Liver (tissue), 9 donors: ENCODE data around the gene COL4A3. TPM values are rescaled to one million over a fixed set of nuclear protein-coding genes. Genes with fewer than 3 reads are reported as not detected.

Experiments used
- DNase-seq: peaks from one replicate; pipeline ENCODE4 v3.0.0-alpha.2; 2017; ENCODE audit warnings: low spot score
- H3K27ac ChIP-seq, 2 donors: one replicate each; pipeline ENCODE4 v1.7.0; 2013; ENCODE audit warnings: inconsistent platforms in 2 of 2, low read length in 2 of 2, control low read depth in 1 of 2, low read depth in 1 of 2, mild to moderate bottlenecking in 1 of 2
- H3K27me3 ChIP-seq, 4 donors: one replicate each; pipeline versions ENCODE4 v1.6.1 to v1.7.0; 2013; ENCODE audit warnings: low read length in 3 of 4, inconsistent platforms in 1 of 4, mild to moderate bottlenecking in 1 of 4, moderate library complexity in 1 of 4; ENCODE audit not compliant: control insufficient read depth in 4 of 4, insufficient read depth in 4 of 4
- H3K36me3 ChIP-seq, 4 donors: one replicate each; pipeline versions ENCODE4 v1.6.1 to v1.7.0; 2013; ENCODE audit warnings: low read length in 3 of 4, mild to moderate bottlenecking in 3 of 4, low read depth in 1 of 4, moderate library complexity in 1 of 4; ENCODE audit not compliant: control insufficient read depth in 4 of 4, insufficient read depth in 3 of 4
- H3K4me1 ChIP-seq, 4 donors: one replicate each; pipeline versions ENCODE4 v1.6.1 to v1.7.0; 2013; ENCODE audit warnings: low read length in 3 of 4, mild to moderate bottlenecking in 3 of 4, moderate library complexity in 1 of 4; ENCODE audit not compliant: control insufficient read depth in 4 of 4, insufficient read depth in 4 of 4
- H3K4me3 ChIP-seq, 3 donors: one replicate each; pipeline versions ENCODE4 v1.6.1 to v1.7.0; 2013; ENCODE audit warnings: low read length in 3 of 3, control low read depth in 1 of 3, low read depth in 1 of 3, mild to moderate bottlenecking in 1 of 3
- H3K9ac ChIP-seq, 2 donors: one replicate each; pipeline ENCODE4 v1.7.0; 2013; ENCODE audit warnings: low read length in 2 of 2, mild to moderate bottlenecking in 2 of 2, moderate library complexity in 2 of 2, control low read depth in 1 of 2, low read depth in 1 of 2
- H3K9me3 ChIP-seq, 4 donors: one replicate each; pipeline versions ENCODE4 v1.6.1 to v1.7.0; 2013; ENCODE audit warnings: low read length in 3 of 4; ENCODE audit not compliant: control insufficient read depth in 4 of 4
- EGR1 ChIP-seq, 2 donors: IDR thresholded peaks; 2 replicates each; pipeline ENCODE4 v1.6.1; 2016 to 2018; ENCODE audit warnings: antibody characterized with exemption in 2 of 2, low read depth in 2 of 2
- FOXA1 ChIP-seq: IDR thresholded peaks from 2 replicates; pipeline ENCODE4 v1.6.1; 2016; ENCODE audit warnings: antibody characterized with exemption
- FOXA2 ChIP-seq: IDR thresholded peaks from 2 replicates; pipeline ENCODE4 v1.6.1; 2016; ENCODE audit warnings: antibody characterized with exemption
- GABPA ChIP-seq, 2 donors: IDR thresholded peaks in 1 of 2; conservative IDR thresholded peaks in 1 of 2; 2 replicates each; pipeline ENCODE4 v1.6.1; 2016; ENCODE audit warnings: antibody characterized with exemption in 2 of 2, mild to moderate bottlenecking in 1 of 2, moderate library complexity in 1 of 2
- HNF4A ChIP-seq, 2 donors: conservative IDR thresholded peaks; 2 replicates each; pipeline ENCODE4 v1.6.1; 2016; ENCODE audit warnings: antibody characterized with exemption in 2 of 2, mild to moderate bottlenecking in 2 of 2
- HNF4G ChIP-seq: IDR thresholded peaks from 2 replicates; pipeline ENCODE4 v1.6.1; 2016; ENCODE audit warnings: antibody characterized with exemption
- SP1 ChIP-seq: IDR thresholded peaks from 2 replicates; pipeline ENCODE4 v1.6.1; 2018; ENCODE audit warnings: antibody characterized with exemption, mild to moderate bottlenecking
- TAF1 ChIP-seq: conservative IDR thresholded peaks from 2 replicates; pipeline ENCODE4 v1.6.1; 2016; ENCODE audit warnings: antibody characterized with exemption, mild to moderate bottlenecking
- YY1 ChIP-seq: IDR thresholded peaks from 2 replicates; pipeline ENCODE4 v1.6.1; 2016; ENCODE audit warnings: antibody characterized with exemption, mild to moderate bottlenecking
- WGBS: extraction: QIAGEN DNeasy Blood & Tissue Kit; methylation state at CpG from one replicate; pipeline ENCODE4 v1.1.7; 2013; 5-methylcytosine and 5-hydroxymethylcytosine counted together
- polyA plus RNA-seq, 2 donors: library from polyadenylated mRNA; stranded (reverse) in 1 of 2; unstranded in 1 of 2; fragments of 200-250 nt in 1 of 2; fragments of >200 nt in 1 of 2; fragmentation: Nextera tagmentation in 1 of 2; extraction: Ambion mirVana in 1 of 2; gene quantifications; one replicate each; pipeline versions ENCODE4 v1.2.1 to v1.2.3, GENCODE V29; 2013 to 2015
- total RNA-seq, 2 donors: library from RNA; depleted of rRNA; stranded (reverse); fragments of >200 nt; gene quantifications; one replicate each; pipeline ENCODE4 v1.2.3, GENCODE V29; 2014
- TF ChIP-seq, protein P1 (sequence below): IDR thresholded peaks from 2 replicates; pipeline ENCODE4 v1.6.1; 2016; ENCODE audit warnings: antibody characterized with exemption
- TF ChIP-seq, protein P2 (sequence below): IDR thresholded peaks from 2 replicates; pipeline ENCODE4 v1.6.1; 2016; ENCODE audit warnings: antibody characterized with exemption
- TF ChIP-seq, protein P3 (sequence below): fragments of 150-350 bp; IDR thresholded peaks from 2 replicates; pipeline ENCODE4 v1.5.1; 2017; ENCODE audit warnings: improper control_type of control experiment, low read depth, low read length; ENCODE audit not compliant: missing input control
- TF ChIP-seq, protein P4 (sequence below): IDR thresholded peaks from 2 replicates; pipeline ENCODE4 v1.6.1; 2016; ENCODE audit warnings: antibody characterized with exemption
- TF ChIP-seq, protein P5 (sequence below): IDR thresholded peaks from 2 replicates; pipeline ENCODE4 v1.6.1; 2016; ENCODE audit warnings: antibody characterized with exemption, mild to moderate bottlenecking
- donor health status: healthy.
- donor health status: healthy.
- donor health status: healthy.
- donor health status: healthy.
- donor health status: healthy.

The COL4A3 gene
- total and polyA plus RNA-seq, 4 donors: 0.05 to 2.3 (median 0.35) TPM

DNA sequence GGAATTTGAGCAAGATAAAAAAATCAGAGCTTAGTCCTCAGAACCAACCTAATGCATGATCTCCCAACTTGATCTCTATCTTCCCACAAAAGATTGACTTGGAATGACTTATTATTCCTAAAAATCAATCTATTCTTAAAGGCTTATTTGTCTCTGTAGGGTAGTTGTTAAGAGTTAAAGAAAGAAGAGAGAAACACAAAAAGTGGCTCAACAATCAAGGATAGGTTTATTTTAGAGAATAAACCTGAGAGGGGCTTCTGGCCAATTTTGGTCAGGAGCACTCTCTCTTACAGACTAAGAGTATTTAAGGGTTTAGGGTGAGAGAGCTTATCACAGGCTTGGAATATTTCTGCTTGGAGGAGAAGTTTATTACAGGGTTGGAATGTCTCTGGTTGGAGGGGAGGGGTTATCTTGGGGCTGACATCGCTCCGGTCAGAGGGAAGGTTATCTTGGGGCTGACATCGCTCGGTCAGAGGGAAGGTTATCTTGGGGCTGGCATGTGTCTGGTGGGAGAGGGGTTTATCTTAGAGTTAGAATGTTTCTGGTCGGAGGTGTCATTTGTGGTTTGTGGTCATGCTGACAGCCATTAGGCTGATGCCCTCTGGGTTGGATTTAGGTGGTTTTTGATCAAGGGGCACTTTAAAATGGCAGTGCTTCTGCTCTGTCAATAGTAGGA is 158.2 kb downstream of the COL4A3 start:
- no peak overlapping the region for H3K4me3 ChIP-seq
- TF ChIP-seq, protein P1, sequence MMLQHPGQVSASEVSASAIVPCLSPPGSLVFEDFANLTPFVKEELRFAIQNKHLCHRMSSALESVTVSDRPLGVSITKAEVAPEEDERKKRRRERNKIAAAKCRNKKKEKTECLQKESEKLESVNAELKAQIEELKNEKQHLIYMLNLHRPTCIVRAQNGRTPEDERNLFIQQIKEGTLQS: no peak
- peaks cover 2 to 21% (median 13%) of the 10 kb centered on the region in 4 donors for H3K4me1 ChIP-seq
- no peak overlapping the region for H3K27ac ChIP-seq
- H3K36me3 ChIP-seq: no peaks in the 10 kb centered on the region
- no peak for DNase-seq
- H3K9me3 ChIP-seq: peaks cover 0 to 1% (median 0%) of the 10 kb centered on the region in 4 donors
- H3K9ac ChIP-seq: no peak overlapping the region
- H3K27me3 ChIP-seq: no peaks in the 10 kb centered on the region
- WGBS: 85% methylated on average over 5 of the region's 5 CpGs

DNA sequence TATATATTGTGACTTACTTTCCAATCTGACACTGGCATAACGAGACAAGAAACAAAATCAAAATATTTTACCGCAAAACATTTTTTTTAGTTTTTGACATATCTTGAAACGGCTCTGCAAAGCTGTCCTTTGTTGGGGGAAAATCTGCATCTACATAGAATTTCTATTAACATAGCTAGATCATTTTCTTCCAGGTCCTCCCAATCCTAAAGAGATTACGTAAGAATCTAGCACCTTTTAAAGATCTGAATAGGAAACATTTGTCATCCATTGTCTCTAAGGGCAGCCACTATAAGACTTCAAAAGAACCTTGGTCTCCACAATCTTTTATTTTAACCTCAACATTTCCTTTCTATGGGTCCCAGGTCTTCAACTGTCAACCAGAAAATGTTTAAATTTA is 159.4 kb downstream of the COL4A3 start:
- H3K4me3 ChIP-seq: no peak overlapping the region
- no peaks in the 10 kb centered on the region for H3K36me3 ChIP-seq
- WGBS: 98% methylated on average over 4 of the region's 4 CpGs
- no peak overlapping the region for H3K9ac ChIP-seq
- TF ChIP-seq TAF1 (no peak), HNF4A (conservative IDR thresholded peaks at IDR 0.05) (no peak), SP1 (no peak)
- TF ChIP-seq, protein P2, sequence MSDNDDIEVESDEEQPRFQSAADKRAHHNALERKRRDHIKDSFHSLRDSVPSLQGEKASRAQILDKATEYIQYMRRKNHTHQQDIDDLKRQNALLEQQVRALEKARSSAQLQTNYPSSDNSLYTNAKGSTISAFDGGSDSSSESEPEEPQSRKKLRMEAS: no peak
- TF ChIP-seq, protein P3, sequence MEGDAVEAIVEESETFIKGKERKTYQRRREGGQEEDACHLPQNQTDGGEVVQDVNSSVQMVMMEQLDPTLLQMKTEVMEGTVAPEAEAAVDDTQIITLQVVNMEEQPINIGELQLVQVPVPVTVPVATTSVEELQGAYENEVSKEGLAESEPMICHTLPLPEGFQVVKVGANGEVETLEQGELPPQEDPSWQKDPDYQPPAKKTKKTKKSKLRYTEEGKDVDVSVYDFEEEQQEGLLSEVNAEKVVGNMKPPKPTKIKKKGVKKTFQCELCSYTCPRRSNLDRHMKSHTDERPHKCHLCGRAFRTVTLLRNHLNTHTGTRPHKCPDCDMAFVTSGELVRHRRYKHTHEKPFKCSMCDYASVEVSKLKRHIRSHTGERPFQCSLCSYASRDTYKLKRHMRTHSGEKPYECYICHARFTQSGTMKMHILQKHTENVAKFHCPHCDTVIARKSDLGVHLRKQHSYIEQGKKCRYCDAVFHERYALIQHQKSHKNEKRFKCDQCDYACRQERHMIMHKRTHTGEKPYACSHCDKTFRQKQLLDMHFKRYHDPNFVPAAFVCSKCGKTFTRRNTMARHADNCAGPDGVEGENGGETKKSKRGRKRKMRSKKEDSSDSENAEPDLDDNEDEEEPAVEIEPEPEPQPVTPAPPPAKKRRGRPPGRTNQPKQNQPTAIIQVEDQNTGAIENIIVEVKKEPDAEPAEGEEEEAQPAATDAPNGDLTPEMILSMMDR: no peak
- TF ChIP-seq, protein P4, sequence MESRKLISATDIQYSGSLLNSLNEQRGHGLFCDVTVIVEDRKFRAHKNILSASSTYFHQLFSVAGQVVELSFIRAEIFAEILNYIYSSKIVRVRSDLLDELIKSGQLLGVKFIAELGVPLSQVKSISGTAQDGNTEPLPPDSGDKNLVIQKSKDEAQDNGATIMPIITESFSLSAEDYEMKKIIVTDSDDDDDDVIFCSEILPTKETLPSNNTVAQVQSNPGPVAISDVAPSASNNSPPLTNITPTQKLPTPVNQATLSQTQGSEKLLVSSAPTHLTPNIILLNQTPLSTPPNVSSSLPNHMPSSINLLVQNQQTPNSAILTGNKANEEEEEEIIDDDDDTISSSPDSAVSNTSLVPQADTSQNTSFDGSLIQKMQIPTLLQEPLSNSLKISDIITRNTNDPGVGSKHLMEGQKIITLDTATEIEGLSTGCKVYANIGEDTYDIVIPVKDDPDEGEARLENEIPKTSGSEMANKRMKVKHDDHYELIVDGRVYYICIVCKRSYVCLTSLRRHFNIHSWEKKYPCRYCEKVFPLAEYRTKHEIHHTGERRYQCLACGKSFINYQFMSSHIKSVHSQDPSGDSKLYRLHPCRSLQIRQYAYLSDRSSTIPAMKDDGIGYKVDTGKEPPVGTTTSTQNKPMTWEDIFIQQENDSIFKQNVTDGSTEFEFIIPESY: no peak
- H3K27me3 ChIP-seq: no peaks in the 10 kb centered on the region
- peaks cover 6 to 21% (median 13%) of the 10 kb centered on the region in 4 donors for H3K4me1 ChIP-seq
- peaks cover 0 to 1% (median 0%) of the 10 kb centered on the region in 4 donors for H3K9me3 ChIP-seq
- no peak overlapping the region for H3K27ac ChIP-seq
- DNase-seq: no peak

DNA sequence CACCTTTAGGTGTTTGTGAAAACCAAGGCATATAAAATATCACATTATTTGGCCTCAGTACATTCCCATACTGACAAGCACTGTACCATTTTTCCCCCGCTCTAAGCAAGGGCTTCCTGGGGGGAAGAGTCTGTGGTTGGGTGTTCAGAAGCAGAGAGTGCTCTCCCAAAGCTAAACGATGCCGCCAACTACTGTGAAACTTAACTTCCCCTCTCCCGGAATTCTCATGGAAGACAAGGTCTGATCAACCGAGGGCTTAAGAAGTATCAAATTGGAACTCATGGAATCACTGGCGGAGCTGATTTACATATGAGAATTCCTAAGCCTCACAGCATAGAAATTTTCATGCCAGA is 160.2 kb downstream of the COL4A3 start:
- peaks cover 6 to 21% (median 13%) of the 10 kb centered on the region in 4 donors for H3K4me1 ChIP-seq
- H3K36me3 ChIP-seq: peaks cover 0 to 1% (median 0%) of the 10 kb centered on the region in 4 donors
- H3K27me3 ChIP-seq: no peaks in the 10 kb centered on the region
- no peak for DNase-seq
- WGBS: 13% methylated on average over 6 of the region's 6 CpGs
- TF ChIP-seq HNF4G (no peak), YY1 (no peak), EGR1 (IDR thresholded peaks at IDR 0.05; ENCODE audit: low read depth in 2 of 2) (no peak), HNF4A (conservative IDR thresholded peaks at IDR 0.05) (no peak), FOXA2 (no peak), FOXA1 (no peak), GABPA (IDR thresholded peaks at IDR 0.05 in 1 of 2, conservative IDR thresholded peaks at IDR 0.05 in 1 of 2) (no peak)
- TF ChIP-seq, protein P5, sequence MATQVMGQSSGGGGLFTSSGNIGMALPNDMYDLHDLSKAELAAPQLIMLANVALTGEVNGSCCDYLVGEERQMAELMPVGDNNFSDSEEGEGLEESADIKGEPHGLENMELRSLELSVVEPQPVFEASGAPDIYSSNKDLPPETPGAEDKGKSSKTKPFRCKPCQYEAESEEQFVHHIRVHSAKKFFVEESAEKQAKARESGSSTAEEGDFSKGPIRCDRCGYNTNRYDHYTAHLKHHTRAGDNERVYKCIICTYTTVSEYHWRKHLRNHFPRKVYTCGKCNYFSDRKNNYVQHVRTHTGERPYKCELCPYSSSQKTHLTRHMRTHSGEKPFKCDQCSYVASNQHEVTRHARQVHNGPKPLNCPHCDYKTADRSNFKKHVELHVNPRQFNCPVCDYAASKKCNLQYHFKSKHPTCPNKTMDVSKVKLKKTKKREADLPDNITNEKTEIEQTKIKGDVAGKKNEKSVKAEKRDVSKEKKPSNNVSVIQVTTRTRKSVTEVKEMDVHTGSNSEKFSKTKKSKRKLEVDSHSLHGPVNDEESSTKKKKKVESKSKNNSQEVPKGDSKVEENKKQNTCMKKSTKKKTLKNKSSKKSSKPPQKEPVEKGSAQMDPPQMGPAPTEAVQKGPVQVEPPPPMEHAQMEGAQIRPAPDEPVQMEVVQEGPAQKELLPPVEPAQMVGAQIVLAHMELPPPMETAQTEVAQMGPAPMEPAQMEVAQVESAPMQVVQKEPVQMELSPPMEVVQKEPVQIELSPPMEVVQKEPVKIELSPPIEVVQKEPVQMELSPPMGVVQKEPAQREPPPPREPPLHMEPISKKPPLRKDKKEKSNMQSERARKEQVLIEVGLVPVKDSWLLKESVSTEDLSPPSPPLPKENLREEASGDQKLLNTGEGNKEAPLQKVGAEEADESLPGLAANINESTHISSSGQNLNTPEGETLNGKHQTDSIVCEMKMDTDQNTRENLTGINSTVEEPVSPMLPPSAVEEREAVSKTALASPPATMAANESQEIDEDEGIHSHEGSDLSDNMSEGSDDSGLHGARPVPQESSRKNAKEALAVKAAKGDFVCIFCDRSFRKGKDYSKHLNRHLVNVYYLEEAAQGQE: no peak
- H3K9me3 ChIP-seq: peaks cover 0 to 1% (median 0%) of the 10 kb centered on the region in 4 donors
- peak overlapping the region; percentile 93 to 97 (median 95) for H3K4me3 ChIP-seq
- peak overlapping the region; percentile 44 to 76 for H3K9ac ChIP-seq
- peak overlapping the region; percentile 88 to 95 for H3K27ac ChIP-seq
